Activated CD4-positive, alpha-beta T cell treated with anti-CD3 and anti-CD28 coated beads for 48 hours (primary cell): ENCODE results near the gene C5orf63.
"Not testable (repeated sequence)": the region's sequence is repeated elsewhere in the genome, so short reads cannot be mapped to it uniquely, and the experiment has no call there.

Source experiments
- DNase-seq: peaks from one replicate; pipeline ENCODE4 v3.0.0-alpha.2; 2020

Gene C5orf63

DNA sequence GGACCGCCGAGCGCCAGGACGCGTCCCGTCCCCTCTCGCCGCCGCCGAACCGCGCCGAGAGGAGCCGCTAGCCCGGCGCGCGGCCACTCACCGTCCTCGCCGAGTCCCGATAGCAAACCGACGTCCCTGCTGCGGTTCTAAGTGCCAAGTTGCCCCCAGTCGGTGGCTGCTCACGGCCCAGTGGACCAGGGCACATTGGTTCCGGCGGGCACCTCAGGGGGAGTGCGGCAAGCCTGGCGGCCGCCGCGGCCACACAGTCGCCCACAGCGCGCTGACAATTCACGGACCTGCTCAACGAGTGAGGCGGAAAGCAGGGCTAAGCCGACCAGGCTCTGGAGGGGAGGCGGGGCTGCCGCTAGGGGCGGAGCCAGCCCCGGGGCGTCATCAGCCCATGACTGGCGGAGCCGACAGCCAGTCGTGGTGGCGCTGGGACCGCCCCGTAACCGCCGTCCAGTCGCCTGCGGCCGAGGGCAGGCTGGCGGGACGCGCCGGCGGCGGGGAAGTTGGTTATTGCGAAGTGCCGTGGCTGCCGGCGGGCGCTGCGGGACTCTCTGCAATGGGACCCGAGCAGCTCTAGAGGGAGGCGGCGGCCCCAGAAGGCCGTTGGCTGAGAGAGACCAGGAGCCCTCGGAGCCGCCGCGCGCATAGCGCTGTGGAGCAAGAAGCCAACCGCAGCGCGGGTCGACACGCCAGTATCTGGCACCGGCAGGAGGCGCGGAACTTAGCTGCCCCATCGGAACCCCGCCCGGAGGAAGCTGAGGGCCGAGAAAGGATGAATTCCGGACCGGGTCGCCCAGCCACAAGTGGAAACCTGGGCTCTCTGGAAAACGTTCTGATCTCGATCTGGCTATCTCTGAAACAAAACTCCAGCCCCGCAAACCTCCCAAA is 42.8 kb downstream of the C5orf63 start, which contains the start of gene MARCHF3:
TSS of gene MARCHF3 (minus strand) at position 300 of the 888 bp plus-strand sequence. CDS start 112,387 bp downstream, outside the sequence.
- peak; percentile 94 for DNase-seq

DNA sequence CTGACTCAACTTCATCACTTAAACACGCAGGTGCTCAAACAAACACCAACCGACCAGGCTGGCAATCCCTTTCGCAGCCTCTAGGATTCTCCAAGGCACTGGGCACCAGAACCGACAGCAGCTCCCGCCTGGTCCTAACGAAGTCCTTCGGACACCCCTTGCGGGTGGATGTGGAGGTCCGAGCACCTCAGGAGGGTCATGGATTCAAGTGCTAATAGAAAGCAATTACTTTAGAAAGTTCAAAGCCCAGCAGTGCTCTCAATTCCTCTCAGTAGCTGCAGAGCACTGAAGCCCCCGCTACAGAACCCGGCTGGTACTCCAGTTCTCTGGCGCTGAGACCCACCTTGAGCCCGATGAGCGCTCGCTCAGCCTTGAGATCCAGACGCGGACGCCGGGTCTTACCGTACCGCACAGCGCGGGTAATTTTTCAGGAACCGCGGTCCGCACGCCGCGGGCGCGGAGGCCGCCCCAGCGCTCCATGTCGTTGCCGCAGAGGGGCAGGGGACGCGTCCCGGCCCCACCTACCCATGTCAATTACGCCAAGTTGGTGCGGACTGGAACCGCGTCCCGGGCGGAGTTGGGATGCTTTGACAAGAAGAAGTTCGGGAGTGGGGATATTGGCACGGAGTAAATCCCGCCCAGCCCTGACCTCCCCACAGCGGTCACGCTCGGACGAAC is 43.6 kb downstream of the C5orf63 start:
- DNase-seq: peak; percentile 74

DNA sequence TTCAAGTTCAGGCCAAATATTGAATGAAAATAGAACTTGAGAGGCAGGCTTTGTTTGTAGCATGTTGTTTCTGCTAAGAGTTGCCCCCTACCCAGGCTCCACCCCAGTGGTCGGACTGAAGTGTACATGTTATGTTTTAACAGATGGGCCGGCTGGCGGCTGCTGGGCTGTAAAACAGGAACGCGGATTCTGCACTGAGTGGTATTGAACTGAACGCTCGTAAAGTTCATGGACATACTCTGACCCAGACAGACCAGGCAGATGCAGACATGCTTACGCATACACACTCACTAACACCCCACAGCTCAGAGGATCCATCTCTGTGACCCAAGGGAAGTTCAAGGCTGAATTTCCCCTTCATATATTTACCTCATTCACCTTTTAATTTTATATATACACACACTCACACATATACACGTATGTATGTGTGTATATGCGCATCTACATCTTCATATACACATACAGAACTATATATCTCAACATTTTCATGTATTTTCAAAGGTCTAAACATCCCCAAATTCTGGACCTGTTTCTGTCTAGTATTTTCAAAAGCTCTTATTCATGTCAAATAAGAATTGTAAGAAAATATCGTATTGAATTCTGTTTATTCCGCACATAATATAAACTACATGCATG is 44.4 kb downstream of the C5orf63 start:
- no peak for DNase-seq

DNA sequence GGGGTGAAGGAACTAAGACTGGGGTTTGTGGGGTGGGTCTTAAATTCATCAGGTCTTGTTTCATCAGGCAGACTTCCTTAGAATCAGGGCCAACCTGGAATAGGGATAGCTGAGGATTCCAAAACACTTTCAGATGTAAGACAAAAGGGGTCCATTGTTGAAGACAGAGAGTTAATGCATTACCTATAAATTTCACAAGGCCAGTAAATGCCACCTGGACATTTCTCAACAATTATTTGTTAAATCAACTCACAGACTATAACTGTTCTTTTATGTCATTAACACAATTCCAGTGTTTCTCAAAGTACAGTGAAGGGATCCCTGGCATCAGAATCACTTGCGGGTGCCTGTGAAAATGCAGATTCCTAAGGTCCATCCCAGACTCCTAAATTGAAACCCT is 45.8 kb downstream of the C5orf63 start:
- no peak for DNase-seq

DNA sequence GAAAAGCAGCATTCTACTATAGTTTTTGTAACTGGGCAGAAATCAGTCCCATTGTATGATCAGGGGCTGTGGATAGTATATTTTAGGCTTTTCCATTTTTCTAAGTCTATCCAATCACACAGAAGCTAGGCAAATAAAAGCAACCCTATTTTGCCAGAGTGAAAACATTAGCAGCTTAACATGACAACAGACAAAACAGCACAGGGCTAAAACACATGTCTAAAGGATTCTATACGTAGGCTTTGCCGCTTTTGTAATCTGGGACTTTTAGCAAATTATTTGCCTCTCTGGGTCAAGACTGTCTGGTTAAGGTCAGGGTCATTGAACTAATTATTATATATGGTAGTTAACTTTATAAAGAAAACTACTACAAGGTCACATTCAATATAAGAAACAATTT is 47.1 kb downstream of the C5orf63 start:
- no peak for DNase-seq

DNA sequence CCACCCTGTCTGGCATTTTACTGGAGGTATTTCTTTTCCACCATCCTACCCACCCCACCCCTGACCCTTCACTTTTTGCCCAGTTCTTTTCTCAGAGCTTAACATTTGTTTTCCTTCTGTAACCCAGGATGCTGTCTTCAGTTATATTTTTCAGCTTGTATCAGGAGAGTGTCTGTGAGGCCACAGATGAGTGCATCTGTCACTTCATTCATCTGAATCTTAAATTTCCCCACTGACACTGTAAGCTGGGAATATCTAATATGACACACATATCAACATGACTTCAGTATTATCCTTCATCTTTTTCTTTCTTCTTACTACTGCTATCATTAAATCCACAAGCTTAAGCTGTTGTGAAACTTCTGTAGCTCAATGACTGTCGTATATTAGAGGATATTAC is 47.8 kb downstream of the C5orf63 start:
- no peak for DNase-seq

DNA sequence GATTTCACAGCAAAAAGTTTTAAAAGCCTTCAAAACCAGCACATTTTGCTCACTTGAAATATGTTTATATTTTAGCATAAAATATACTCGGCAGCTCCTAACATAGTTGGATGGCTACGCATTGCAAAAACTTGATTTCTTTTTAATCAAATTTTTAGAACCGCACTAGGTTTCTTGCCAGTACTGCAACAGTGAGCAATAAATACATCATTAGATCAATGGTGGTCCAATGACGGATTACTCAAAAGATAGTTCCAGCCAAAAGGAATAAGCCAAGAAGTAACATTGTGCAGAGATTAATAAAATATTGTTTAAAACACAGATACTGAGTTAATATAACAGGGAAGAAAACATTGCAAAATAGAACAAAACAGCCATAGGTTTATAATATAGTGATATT is 48.5 kb downstream of the C5orf63 start:
- no peak for DNase-seq

DNA sequence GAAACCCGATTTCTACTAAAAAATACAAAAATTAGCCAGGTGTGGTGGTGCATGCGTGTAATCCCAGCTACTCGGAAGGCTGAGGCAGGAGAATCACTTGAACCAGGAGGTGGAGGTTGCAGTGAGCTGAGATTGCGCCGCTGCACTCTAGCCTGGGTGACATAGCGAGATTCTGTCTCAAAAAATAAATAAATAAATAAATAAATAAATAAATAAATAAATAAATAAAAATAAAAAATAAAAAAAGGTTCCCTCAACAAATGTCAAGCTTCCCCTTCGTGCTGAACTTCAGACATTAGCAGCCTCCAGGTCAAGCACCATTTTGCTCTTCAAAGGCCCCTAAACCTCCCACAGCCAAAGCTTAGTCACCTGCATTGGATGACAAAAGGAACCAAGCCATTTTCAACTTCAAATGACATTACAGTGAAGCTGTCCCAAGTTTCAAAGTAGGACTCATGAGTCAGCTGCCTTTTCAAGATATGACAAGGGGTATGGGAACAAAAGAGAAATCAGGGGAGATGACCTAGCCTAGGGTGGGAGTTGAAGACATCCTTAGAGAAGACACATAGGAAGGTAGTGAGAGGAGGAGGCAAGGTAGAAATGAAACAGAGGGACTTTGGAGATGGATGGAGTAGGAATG is 49.6 kb downstream of the C5orf63 start:
- DNase-seq: peak; percentile 13

DNA sequence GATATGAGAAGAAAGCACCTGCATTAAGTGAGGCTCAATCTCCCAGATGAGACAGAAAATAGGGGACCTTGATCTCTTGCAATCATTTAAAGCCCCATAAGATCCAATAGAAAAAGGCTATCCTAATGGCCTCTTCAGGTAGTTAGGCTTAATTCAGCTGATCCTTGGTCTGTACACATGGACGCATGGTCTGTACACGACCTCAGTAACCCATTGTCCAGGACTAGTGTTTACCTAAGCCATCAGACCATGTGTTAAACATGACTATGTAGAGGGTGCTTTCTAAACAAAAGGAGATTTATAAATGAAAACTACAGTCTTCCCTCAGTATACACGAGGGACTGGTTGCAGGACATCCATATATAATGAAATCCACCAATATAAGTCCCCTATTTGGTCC is 50.5 kb downstream of the C5orf63 start:
- DNase-seq: no peak

DNA sequence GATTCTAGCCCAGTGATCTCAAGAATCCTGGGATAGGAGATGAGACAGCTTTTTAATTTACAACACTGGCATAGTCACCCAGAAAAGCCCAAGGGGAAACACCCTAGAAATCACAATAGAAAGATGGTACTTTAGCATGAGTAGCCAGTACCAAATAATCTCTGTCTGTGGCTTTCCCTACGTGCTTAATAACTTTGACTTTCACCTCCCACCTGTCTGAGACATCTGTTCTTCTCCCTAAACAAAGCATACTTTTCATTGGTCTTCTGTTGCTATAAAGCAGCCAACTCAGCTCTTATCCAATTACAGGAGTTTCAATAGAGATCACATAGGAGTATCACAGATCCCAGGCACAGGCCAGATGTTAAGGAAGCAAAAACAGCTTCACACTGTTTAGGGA is 53.4 kb downstream of the C5orf63 start:
- no peak for DNase-seq

DNA sequence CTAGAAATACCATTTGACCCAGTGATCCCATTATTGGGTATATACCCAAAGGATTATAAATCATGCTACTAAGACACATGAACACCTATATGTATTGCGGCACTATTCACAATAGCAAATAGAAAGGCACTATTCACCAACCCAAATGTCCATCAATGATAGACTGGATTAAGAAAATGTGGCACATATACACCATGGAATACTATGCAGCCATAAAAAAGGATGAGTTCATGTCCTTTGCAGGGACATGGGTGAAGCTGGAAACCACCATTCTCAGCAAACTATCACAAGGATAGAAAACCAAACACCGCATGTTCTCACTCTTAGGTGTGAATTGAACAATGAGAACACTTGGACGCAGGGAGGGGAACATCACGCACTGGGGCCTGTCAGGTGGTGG is 56.6 kb downstream of the C5orf63 start:
- DNase-seq: not testable (repeated sequence)

DNA sequence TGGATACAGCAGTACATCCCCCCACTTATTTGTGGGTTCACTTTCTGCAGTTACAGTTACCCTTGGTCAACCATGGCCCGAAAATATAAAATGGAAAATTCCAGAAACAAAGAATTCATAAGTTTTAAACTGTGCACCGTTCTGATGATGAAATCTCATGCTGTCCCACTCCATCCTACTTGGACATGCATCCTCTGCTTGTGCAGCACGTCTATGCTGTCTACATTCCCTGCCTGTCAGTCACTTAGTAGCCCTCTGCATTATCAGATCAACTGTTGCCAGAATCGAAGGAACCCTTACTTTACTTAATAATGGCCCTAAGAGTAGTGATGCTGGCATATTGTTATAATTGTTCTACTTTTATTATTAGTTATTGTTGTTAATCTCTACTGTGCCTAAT is 57.6 kb downstream of the C5orf63 start:
- no peak for DNase-seq

DNA sequence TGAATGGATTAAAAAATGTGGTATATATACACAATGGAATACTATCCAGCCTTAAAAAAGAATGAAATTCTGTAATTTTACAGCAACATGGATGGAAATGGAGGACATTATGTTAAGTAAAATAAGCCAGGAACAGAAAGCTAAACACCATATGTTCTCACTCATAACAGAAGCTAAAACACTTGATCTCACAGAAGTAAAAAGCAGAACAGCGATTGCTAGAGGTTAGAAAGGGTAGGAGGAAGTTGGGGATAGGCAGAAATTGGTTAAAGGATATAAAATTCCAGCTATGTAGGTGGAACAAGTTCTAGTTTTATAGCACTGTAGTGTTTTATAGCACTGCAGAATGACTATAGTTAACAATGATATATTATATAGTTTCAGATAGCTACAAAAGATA is 58.7 kb downstream of the C5orf63 start:
- no peak for DNase-seq

DNA sequence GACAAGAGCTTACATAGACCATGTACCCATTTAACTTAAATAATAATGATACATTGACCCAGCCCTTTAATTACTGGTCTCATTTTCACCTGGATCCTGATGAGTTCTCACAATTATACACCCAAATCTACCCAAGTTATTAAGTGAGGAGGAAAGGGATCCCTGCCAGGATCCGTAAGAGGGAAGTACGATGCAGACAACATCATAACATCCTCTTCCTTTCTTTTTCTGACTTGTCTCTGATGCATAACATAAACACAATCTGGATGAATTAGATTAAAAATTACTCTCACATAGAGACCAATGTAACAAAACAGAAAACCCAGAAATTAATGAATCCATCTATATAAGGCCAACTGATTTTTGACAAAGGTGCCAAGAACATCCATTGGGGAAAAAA is 59.9 kb downstream of the C5orf63 start:
- no peak for DNase-seq

DNA sequence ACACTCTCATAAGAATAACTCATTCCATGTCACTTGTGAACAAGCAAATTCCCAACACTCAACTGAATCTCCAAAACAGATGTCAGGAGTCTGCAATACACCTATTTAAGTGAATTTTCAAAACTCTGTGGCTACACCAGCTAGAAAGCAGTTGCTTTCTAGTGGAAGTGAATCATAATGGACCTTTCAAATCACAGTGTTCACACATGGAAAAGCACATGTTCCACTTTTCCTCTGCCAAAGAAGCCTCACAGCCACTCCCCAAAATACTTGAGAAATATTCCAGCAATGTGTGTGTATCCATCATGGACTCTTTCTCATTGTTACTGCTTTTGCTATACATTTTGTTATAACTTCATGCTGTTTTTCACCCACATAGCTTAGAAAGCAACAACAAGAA is 60.4 kb downstream of the C5orf63 start:
- no peak for DNase-seq

DNA sequence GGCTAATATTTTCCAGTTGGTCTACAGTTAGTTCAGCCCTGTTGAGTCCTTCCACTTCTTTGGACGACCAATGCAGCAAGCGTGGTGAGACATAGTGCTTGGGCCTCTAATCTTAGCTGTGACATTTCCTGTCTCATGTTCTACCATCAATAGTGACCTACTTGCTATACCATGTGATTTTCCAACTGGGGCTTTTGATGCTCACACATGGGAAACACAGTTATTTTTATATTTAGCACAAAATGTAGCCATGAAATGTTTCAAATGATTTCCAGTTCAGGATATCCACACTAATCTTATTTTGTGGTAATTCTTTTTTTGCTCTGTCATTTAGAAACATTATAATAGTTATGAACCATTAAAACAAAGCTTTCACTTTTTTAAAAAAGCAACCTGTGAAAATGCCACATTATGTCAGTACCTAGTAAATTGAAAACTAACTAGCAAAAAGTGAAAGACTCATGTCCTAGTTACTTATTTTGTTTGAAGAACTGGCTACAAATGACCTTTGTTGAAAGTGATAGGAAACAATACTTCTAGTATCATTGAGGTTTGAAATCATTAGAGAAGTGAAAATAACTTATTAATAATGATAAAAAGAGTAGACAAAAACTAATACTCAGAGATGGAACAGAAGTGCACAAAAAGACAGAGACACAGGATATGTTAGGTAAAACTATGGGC is 61.2 kb downstream of the C5orf63 start:
- DNase-seq: no peak

DNA sequence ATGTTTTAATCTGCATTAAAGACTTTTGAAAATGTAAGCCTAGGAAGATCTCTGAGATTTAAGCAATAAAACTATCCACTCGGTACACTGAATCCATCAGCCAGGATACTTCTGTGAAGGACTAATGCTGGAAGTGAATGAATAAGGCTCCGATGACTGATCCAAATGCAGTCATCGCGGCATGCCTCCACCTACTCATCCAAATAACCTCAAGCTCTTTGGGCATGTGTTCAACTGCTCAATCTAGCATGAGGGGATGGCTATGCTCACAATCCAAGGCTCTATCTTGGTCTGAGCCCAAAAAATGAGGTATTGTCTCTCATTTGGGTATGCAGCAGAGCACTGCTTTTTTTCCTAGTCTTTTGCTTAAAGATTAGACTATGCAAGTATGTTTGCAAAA is 62.1 kb downstream of the C5orf63 start:
- no peak for DNase-seq

DNA sequence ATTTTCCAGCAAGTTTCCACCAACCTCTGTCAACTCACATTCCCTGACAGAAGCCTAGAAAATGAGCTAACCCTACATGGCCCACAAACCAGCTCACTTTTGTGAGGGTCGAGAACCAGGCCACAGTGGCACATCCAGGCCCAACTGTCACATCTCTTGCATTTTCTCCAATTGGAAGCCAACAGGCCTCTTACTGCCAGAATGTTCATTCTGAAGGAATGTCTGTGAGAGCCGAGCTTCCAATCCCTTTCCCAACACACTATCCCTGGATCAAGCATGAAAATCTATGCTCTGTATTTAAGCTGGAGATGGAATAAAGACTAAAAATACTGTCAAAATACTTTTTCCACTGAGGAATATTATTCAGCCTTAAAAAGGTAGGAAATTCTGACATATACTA is 62.9 kb downstream of the C5orf63 start:
- no peak for DNase-seq

DNA sequence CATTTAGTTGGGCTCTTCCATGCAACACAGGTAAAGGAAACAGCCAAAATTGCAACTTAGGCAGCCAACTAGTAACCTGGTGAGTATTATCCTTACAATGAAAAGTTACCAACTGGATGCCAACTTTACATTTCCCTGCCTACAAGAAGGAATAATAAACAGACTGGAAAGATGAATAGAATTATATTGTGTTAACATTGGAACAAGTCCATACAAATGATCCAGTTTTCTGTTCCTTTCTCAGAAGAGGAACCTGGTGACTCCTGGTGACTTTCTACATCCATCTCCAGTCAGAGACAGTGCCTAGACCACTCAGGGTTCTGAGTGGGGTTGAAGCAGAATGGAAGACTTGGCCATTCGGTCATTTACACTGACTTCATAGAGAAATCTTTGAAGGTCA is 63.5 kb downstream of the C5orf63 start:
- no peak for DNase-seq

DNA sequence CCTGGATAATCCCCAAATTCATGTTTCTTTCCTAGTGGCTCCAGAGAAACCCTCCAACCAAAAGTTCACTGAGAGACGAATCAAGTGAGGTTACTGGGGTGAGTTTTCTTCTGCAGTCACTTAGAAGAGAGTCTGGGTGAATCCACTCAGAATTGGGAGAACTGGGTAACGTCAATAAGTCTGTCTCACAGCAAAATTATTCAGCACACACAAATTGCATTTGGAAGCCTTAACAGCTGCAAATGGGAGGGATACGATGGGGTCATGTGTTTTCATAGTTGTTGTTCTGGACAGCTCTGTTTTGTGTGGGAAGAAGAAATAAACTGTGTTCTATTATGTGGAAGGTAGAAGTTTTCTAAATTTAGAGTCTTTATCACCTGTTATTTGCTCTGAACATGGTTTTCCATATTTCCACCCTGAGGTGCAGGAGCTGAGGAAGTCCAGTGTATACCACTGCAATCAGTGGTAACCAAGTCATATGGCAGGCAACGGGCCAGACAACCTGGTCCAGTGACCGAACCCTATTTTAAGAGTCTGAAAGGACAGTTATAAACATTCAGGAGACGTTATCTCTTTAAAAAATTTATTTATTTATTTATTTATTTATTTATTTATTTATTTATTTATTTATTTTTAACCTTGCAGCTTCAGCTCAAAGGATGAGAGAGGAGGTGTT is 64.9 kb downstream of the C5orf63 start:
- no peak for DNase-seq

DNA sequence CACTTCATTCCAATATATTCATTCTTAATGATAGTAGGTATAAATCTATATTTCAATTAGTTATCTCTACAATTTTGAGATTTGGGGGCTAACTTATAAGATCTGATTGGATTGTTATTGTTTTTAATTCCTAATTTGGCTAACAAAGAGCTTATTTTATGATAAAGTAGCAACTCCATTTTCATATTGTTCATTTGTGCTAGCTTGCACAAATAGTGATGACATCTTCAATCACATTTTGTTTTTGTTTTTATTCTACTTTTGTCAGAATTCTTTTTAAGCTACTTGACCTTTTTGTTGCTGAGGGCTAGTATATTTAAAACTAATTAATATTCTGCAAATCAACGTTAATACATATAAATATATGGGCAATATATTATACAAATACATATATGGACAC is 65.8 kb downstream of the C5orf63 start:
- no peak for DNase-seq

DNA sequence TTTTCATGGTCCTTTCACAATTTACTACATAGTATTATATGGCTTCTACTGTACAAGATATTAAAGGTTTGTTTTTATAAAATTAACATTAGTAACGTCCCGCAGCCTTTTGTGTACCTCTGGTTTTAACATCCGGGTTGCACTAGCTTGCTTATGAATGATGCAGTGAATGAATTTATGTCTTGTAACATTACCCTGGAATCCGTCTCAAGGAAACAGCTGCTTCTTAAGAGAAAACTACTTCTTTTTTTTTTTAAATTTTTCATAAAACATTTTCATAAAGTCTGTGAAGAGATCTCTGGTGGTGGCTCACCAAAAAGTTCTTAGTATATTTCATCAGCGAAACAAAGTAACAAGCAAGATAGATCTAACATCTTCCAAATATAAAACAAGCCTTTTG is 66.6 kb downstream of the C5orf63 start:
- DNase-seq: no peak
